HG03097 (cell line): Measurements from ENCODE around the gene ACTR10.
"Not testable (repeated sequence)": the region's sequence is repeated elsewhere in the genome, so short reads cannot be mapped to it uniquely, and the experiment has no call there.

Experiments
- ATAC-seq: cut with Tn5 transposase; IDR thresholded peaks from one replicate; pipeline ENCODE4 v1.9.1; 2021; ENCODE audit not compliant: unreplicated experiment, low FRiP score

ACTR10 gene

DNA sequence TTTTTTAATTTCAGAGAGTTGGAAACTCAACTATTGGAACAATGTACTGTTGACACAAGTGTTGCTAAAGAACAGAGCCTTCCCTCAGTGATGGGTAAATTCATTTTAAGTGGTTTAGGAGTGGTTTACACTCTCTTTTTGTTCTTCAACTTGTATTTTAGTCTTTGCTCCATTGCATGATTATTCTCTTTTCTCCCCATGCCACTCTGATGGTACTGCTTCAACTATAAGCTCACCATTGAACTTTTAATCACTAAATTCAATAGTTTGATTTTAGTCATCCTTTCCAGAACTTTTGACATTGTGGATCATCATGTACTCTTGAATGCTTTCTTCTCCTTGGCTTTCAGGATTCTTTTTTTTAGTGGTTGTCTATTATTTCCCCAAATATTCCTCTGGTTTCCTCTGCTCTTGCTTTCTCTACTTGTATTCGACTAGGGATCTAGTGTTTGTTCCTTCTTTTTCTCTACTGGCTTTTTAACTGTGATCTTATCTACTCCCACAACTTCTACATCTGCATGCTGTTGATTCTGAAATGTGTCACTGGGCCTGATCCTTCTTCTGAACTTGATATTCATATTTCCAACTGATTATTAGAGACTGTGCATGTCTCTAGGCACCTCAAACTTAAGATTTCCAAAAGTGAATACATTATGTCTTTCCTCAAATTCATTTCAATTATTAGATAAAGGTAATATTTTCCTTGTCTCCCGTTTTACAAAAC is 15.4 kb downstream of the ACTR10 start:
- no peak for ATAC-seq

DNA sequence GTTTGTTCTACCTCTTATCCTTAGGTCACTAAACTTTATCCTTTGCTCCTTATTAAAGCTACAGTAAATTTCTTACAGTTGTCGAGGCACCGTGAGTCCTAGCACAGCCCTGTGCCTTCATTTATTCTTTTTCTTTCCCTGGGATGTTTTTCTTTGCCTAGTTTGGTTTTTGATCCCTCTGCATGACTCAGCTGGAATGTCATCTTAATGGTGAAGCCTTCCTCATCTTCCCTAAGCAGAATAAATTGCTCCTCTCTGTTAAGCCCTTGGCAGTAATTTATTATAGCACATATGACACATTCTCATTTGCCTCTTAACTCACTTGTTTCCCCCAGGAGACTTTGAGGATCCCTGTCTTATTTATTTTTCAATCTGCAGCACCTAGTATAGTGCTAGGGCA is 16.6 kb downstream of the ACTR10 start:
- ATAC-seq = no peak

DNA sequence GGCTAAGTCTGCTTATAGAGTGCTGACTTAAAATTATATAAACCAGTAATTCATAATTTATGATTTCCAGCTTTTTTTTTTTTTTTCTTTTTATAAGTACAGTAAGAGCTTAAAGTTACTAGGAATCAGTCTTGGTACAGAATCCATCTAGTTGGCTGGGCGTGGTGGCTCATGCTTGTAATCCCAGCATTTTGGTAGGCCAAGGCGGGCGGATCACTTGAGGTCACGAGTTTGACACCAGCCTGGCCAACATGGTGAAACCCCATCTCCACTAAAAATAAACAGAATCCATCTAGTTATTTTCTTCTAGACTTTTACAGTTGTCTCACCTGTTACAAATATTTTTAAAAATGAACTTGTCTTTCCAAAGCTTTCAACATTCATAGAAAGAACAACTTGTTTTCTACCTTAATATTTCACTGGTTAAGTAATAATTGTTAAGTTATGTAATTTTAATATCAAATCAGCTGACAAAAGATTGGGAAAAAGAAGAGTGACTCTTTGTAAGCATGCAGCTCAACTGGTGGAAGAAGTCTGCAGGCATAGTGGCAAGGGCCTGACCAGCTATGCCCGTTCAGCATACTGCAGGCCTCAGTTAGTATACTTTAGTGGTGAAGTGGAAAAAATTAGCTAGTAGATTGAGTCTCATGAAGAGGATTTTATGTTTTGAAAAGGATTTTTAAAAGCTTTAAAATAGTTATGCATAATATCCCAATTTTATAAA is 27.3 kb downstream of the ACTR10 start:
- ATAC-seq = no peak

DNA sequence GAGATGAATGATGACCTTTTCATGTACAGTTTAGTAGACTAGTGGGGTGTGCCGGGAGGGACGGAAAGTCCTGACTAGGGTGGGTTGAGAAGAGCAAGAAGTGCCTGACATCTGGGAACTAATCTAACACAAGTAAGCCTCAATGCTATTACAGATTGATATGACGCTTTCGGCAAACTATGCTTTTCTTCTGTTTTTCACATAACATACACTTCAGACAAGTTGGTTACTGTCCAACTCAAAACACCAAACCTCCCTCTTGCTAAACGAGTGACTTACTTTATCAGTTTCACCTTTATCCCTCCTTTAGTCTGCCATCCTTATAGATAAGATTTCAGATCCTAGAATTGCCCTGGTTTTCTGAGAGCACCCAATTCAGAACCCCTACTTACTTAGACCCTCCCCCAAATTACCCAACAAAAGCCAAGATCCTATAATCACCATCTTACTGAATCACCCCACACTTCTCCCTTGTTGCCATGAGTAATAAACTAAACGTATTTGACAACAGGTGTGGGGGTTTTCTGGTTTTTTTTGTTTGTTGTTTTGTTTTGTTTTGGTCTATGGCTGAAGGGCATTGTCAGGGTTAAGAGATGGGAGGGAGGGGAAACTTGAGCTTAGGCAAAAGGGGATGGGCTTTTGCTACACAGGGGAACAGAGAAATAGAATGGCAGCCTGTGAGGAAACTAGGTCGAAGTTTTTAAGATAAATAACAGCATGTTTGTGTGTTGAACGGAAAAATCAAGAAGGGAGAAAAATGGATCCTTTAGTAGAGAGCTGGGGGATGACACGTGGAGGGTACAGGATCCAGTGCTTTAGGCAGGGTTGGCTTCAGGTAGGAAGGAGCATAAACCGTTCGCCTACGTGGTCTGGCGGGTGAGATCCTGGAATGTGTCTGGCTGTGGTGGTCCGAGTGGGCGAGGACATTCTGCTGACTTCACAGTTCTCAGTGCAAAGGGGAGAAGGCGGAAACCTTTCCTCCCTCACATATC is 38.6 kb downstream of the ACTR10 start:
- ATAC-seq = no peak

DNA sequence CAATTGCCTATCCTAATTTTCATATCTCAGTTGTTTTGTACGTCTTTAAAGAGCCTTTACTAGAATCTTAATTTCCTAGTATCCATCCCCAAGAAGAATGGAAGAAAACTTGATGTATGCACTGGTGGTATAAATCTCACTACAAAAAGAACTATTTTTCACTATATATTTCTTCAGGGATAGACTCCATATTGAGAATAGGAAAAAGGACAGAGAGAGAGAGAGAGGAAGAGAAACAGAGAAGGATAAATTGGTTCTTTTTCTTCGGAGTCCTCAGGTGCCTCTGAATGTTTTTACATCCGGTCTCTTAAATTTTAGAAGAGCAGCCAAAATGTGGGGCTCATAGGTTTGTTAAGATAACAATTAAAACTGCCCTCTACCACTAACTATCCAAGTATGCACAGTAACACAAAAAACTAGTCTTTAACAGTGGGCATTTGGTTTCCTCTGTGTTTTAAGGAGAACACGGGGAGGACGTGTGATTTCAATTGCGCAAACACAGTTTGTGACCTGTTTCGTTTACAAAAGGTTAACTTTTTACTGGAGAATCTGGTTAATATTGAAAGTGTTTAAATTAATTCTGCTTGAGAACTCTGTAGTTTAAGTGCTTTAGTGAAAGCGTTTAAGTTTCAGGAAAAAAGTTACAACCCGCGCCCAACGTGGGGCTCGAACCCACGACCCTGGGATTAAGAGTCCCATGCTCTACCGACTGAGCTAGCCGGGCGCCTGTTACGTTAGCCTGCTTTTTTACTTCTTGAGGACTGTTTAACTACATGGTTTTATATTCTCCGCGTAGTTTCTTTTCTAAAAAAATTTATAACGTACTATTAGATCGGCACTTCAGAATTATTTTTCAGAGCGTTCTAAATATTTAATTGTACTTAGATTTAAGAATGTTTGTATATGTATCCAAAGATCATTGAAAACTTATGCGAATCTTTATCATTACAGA is 39.6 kb downstream of the ACTR10 start:
- no peak for ATAC-seq

DNA sequence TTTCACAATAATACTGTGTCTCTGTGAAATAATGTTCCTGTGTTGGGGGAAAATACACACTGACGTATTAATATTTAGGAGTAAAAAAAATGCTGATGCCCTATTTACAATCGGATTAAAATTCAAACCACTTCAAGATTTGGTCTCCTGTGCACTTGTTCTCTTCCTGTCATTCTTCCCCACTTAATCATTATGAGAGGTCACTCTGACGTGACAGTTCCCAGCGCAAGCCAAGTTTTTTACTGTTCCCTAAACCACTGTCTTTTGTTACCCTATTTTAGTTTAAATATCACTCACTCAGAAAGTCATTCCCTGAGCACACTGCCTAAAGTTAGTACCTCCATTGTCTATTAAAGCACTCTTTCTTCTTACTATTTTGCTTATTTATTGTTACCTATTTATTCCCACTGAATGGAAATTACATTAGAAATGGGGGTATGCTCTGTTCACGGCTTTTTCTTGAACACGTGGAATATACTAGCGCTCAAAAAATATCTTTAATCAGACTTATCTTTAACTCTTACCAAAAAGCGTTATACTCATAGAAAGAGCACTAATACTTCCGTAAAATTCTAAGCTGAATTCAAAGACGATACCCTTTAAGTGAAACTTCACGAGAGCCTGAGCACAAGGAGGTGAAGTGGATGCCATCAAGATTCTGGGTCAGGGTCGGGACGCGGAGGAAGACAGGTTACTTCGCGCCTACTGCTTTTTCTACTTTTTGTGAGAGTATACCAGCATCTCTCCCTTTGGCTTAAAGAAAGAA is 44.0 kb downstream of the ACTR10 start:
- ATAC-seq = peak; percentile 25

DNA sequence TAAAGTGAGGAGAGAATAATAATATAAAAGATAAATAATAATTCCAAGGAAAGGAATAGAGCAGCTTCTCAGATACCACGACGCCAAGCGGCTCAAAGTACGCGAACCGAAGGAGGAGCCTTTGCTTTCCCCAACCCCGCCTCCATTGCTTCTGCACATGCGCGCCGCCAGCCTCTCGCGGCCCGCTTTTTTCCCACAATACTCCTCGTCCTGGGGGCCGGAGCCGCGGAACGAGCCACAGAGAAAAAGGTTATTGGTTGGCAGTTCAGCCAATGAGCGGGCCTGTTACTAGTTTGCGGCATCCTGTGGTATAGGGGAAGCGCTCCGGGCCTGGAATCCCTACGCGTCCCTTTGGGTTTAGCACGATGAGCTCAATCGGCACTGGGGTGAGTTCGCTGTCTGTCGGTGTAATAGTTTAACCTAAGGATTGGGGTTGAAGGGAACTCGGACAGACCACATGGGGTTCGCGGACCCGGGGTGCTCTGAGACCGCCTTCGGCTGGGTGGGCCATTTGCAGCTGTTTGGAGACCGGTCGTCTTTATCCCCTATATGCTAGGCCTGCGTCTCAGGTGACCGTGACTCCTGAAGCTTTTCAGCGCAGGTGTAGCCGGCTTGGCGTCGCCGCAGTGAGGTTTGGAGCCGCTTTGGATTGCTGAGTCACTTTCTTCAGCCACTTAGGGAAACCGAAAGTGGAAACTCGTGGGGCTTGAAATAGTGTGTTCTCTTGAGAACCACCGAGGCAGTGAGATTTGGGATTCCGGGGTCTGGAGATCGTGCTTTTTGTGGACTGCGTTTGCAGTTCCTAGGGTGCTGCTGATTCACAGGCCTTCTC is 44.8 kb downstream of the ACTR10 start, which contains the start of gene PSMA3:
PSMA3 (plus strand) TSS at position 288 of the 832 bp plus-strand sequence; CDS start at position 366, 78 bp downstream.
- peak; percentile 85 for ATAC-seq

DNA sequence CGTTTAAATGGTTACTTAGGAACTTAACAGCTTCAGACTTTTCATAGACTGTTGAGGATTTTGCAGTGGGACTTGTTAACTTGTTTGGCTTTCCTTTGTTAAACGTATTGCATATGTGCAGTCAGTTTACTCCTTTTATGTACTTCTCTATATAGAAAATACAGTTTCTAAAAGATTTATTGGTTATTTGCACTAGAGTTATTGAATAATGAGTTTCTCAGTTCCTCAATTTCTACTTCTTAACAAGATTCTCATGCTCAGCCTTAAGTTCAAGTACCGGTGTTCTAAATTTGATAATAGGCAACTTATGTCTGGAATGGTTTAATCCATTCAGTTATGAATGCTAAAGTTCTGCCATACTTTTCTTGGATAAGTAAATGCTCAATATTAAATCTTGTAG is 45.6 kb downstream of the ACTR10 start:
- ATAC-seq = no peak

DNA sequence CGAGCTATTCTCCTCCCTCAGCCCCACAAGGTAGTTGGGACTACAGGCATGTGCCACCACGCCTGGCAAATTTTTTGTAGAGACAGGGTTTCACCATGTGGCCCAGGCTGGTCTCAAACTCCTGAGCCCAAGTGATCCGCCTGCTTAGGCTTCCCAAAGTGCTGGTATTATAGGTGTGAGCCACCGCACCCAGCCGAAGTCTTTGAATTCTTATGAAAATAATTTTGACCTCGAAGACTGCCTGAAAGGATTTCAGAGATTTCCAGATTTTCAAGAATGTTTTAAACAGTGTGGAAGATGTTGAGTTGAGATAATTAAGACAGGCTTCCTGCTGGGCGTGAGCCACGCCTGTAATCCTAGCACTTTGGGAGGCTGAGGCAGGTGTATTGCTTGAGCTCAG is 49.7 kb downstream of the ACTR10 start:
- ATAC-seq = no peak

DNA sequence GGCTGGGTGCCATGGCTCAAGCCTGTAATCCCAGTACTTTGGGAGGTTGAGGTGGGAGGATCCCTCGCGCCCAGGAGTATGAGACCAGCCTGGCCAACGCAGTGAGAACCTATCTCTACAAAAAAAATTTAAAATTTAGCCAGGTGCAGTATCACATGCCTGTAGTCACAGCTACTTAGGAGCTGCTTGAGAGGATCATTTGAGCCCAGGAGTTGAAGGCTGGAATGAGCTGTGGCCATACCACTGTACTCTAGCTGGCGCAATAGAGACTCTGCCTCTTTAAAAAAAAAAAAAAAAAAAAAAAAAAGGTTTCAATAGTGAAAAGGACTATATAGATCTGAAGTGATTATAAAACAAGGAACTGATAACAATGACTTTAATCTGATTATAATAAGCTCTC is 58.2 kb downstream of the ACTR10 start:
- no peak for ATAC-seq

DNA sequence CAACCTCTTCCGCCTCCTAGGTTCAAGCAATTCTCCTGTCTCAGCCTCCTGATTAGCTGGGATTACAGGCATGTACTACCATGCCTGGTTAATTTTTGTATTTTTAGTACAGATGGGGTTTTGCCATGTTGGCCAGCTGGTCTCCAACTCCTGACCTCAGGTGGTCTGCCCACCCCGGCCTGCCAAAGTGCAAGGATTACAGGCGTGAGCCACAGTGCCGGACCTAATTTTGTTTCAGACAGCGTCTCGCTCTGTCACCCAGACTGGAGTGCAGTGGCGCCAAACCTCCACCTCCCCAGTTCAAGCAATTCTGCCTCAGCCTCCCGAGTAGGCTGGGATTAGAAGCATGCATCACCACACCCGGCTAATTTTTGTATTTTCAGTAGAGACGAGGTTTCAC is 62.1 kb downstream of the ACTR10 start:
- ATAC-seq = not testable (repeated sequence)

DNA sequence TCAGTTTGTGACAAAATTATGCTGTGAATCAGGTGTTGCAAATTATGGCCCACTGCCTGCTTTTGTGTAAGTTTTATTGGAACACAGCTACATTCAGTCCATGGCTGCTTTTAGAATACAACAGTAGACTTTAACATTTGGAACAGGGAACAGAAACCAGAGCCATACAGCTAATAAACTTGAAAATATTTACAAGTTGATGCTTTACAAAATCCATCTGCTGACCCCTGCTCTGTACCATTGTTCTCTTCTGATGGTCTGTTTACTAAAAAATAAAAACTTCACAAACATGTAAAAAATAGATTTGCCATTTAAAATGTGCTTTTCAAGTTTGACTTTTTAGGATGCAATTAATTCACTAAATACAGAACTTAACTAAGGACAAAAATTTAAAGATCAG is 65.5 kb downstream of the ACTR10 start:
- no peak for ATAC-seq

DNA sequence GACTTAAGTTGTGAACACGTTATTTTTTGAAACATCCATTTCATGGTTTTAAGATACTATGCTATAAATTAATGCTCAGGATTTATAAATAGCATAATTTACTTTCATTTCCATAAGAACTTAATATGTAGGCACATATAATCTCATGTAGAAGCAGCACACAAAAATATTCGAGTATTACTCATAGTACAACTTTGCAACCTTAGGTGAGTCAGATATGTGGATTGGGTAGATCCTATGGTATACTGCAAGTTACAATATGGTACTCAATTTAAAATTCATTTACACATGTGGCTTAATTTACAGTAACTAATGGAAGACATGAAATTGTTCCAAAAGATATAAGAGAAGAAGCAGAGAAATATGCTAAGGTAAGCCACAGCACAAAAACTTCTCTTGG is 70.7 kb downstream of the ACTR10 start:
- no peak for ATAC-seq

DNA sequence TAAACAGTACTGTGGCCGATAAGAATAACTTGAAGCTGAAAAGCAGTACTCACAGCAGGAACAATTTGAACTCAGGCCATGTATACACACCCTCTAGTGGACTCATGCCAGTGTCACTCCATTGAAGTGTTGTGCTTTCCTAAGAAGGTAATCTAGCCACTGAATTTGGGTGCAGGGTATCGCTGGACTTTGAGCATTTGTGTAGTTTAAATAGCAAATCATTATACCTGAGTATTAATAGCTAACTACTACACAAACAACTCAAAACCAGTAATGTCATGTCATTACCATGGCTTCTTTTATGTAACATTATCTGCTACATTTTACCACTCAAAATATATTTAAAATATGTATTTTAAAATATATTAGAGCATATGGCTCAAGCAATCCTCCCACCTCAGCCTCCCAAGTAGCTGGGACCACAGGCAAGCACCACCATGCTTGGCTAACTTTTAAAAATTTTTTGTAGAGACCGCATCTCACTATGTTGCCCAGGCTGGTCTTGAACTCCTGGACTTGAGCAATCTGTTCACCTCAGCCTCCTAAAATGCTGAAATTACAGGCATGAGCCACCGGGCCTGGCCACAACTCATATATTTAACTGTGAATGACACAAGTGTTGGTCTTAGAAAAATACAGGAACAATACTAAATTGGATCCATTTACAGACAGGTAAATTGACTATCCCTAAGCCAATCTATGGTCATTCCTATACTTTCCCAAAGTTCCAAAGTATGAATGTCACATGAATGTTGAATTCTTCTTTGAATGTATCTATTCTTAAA is 72.8 kb downstream of the ACTR10 start:
- no peak for ATAC-seq

DNA sequence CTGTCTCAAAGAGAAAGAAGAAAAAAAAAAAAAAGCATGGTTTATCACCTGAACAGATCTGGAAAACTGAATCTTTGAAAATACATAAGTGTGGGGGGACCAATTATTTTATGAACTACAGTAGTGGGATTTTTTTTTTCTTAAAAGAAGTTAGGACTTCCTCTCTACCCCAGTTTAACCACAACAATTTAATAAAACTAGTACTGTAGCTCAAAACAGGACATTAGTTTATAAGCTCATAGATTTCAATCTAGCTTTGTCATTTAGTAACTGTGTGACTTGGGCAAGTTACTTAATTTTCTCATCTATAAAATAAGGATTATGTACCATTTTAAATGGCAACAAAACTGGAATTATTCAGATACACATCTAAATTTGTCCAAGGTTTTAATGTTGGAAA is 74.9 kb downstream of the ACTR10 start:
- ATAC-seq = no peak

DNA sequence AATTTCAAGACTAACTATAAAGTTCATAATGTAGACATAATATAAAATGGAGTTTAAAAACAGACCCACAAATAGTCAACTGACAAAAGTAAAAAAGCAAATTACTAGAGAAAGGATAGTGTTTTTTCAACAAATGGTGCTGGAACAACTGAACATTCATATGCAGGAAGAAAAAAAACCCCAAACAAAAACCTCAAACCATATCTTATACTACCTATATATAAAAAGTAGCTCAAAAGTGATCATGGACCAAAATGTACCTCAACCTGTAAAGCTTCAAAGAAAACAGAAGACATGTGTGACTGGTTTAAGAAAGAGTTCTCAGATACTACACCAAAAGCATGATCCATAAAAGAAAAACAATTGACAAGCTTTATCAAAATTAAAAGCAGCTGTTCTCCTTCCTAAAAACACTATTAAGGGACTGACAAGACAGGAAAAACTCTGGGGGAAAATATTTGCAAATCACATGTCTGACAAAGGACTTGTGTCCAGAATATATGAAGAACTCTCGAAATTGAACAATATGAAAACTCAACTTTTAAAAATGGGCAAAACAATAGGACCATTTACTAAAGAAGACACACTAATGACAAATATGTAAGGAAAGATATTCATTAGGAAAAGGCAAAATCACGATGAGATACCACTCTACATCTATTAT is 75.7 kb downstream of the ACTR10 start:
- no peak for ATAC-seq

DNA sequence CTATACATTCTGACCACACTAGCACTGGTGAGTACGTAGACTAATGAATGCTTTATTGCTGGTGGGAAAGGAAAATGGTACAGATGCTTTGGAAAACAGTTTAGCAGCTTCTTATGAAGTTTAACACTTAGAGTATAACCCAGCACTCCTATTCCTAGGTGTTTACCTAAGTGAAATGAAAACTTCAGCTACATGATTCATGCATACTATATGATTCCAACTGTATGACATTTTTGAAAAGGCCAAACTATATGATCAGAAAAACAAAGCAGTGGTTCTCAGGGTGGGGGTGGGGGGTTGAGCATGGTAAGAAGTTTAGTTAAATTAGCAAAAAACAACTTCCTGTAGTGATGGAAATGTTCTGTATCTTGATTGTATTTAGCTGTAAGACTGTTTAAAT is 76.3 kb downstream of the ACTR10 start:
- no peak for ATAC-seq
